Hematopoietic multipotent progenitor cell treated with erythropoietin and hydrocortisone succinate and interleukin-3 and kit ligand, for 6 days (in vitro differentiated cells): ENCODE measurements around the gene OOSP1.
A peak's percentile ranks its signal among the peaks of the same experiment; 100 is the strongest.
"Not testable (repeated sequence)": the region's sequence is repeated elsewhere in the genome, so short reads cannot be mapped to it uniquely, and the experiment has no call there.

Experiments used
- DNase-seq: peaks from one replicate; pipeline ENCODE4 v3.0.0-alpha.2; 2015

The OOSP1 gene

GRCh38 chr11:59938132-59938531 lies at the start of gene OOSP1:
TSS of gene OOSP1 (plus strand) at chr11:59938432. CDS start at chr11:59938455, 23 bp downstream.
- no peak for DNase-seq

GRCh38 chr11:59891781-59892181 lies 46.5 kb upstream of the OOSP1 start:
- DNase-seq: peak; percentile 21

GRCh38 chr11:59894616-59895015 lies 43.6 kb upstream of the OOSP1 start:
- DNase-seq: no peak

- no peak for DNase-seq
Observed at GRCh38 chr11:59898046-59898445, 40.2 kb upstream of the OOSP1 start.

- DNase-seq: no peak
Observed at GRCh38 chr11:59898650-59899049, 39.6 kb upstream of the OOSP1 start.

GRCh38 chr11:59899532-59899931 lies 38.7 kb upstream of the OOSP1 start:
- DNase-seq: peak; percentile 9

- no peak for DNase-seq
Observed at GRCh38 chr11:59900366-59901126, 37.7 kb upstream of the OOSP1 start.

GRCh38 chr11:59901306-59901705 lies 36.9 kb upstream of the OOSP1 start:
- no peak for DNase-seq

GRCh38 chr11:59903569-59903968 lies 34.7 kb upstream of the OOSP1 start:
- not testable (repeated sequence) for DNase-seq

- DNase-seq: peak; percentile 9
Observed at GRCh38 chr11:59918480-59918879, 19.8 kb upstream of the OOSP1 start.

GRCh38 chr11:59918987-59919589 lies 19.1 kb upstream of the OOSP1 start:
- peak; percentile 77 for DNase-seq

GRCh38 chr11:59923813-59924212 lies 14.4 kb upstream of the OOSP1 start:
- no peak for DNase-seq

- DNase-seq: no peak
Observed at GRCh38 chr11:59931688-59932087, 6.5 kb upstream of the OOSP1 start.

- DNase-seq: no peak
Observed at GRCh38 chr11:59938718-59939117, 486 bp downstream of the OOSP1 start.

GRCh38 chr11:59939482-59939881 lies 1.2 kb downstream of the OOSP1 start:
- no peak for DNase-seq

- no peak for DNase-seq
Observed at GRCh38 chr11:59941091-59941490, 2.9 kb downstream of the OOSP1 start.

- DNase-seq: no peak
Observed at GRCh38 chr11:59943997-59944714, 5.9 kb downstream of the OOSP1 start.

- DNase-seq: no peak
Observed at GRCh38 chr11:59944720-59945119, 6.5 kb downstream of the OOSP1 start.

- DNase-seq: no peak
Observed at GRCh38 chr11:59953463-59954218, 15.4 kb downstream of the OOSP1 start.

GRCh38 chr11:59954219-59954847 lies 16.1 kb downstream of the OOSP1 start:
- DNase-seq: peak; percentile 20

- peak; percentile 38 for DNase-seq
Observed at GRCh38 chr11:59957094-59957493, 18.9 kb downstream of the OOSP1 start.

- DNase-seq: peak; percentile 89
Observed at GRCh38 chr11:59960502-59961381, 22.5 kb downstream of the OOSP1 start.
